K562 treated with DMSO at 1 percent for 12 hours (cell line): ENCODE data around the gene ZFPM1. TPM values are rescaled to one million over a fixed set of nuclear protein-coding genes. Genes with fewer than 3 reads are reported as not detected.

Experiments used
- total RNA-seq: library from RNA; unstranded; fragments of 300-600 nt; gene quantifications from 2 replicates; pipeline ENCODE4 v1.2.3, GENCODE V29; 2022; ENCODE audit not compliant: insufficient read depth

The ZFPM1 gene
- 6.0 and 11.0 TPM in 2 replicates for total RNA-seq

GRCh38 chr16:88453217-88453531, at the start of gene ZFPM1:
Gene ZFPM1, plus strand, starts transcription at chr16:88453280. Its CDS starts 359 bp downstream, at chr16:88453639.

GRCh38 chr16:88569985-88570690, 117.1 kb downstream of the ZFPM1 start, which contains the start of gene ZC3H18:
Gene ZC3H18, plus strand, starts transcription at chr16:88570403. Its CDS starts 6,721 bp downstream, at chr16:88577124.

Other genes starting within 250 kb of the ZFPM1 start
- not detected in 2 replicates for gene ZNF469, start 70.3 kb upstream of the ZFPM1 start, total RNA-seq
- gene ZC3H18, start 117.1 kb downstream of the ZFPM1 start, total RNA-seq, result 37.9 and 75.0 TPM in 2 replicates
- not detected in 2 replicates for gene IL17C, start 185.3 kb downstream of the ZFPM1 start, total RNA-seq
- 459 and 717 TPM in 2 replicates for gene CYBA, start 197.8 kb downstream of the ZFPM1 start, total RNA-seq
- 89.7 and 113 TPM in 2 replicates for gene MVD, start 209.8 kb downstream of the ZFPM1 start, total RNA-seq
- gene SNAI3, start 233.2 kb downstream of the ZFPM1 start, total RNA-seq, result 1.8 and 2.2 TPM in 2 replicates